Measurements from ENCODE around the gene NHLRC1.

GRCh38 chr6:18155150-18155863, 32.8 kb upstream of the NHLRC1 start, which contains the start of gene KDM1B:
- TF ChIP-seq SUZ12 (IDR thresholded peaks at IDR 0.05; ENCODE audit: extremely low read depth, insufficient read depth, insufficient read length) (no peak), YY1 (IDR thresholded peaks at IDR 0.05; ENCODE audit: insufficient read depth, insufficient read length) (no peak)
